Nephron (organoid): ENCODE data around the gene WBP2.

Experiments used
- H3K27ac Mint-ChIP-seq, 3 experiments: 2 replicates each; pipeline ENCODE4 v1.8.0; 2020; ENCODE audit warnings: mixed read lengths in 3 of 3, mild to moderate bottlenecking in 2 of 3, moderate library complexity in 1 of 3
- H3K27me3 Mint-ChIP-seq: 2 replicates; pipeline ENCODE4 v1.8.0; 2021; ENCODE audit warnings: low read depth, mild to moderate bottlenecking, moderate library complexity, mixed read lengths
- H3K36me3 Mint-ChIP-seq: 2 replicates; pipeline ENCODE4 v1.8.0; 2020; ENCODE audit warnings: low read depth, mixed read lengths
- H3K4me1 Mint-ChIP-seq: 2 replicates; pipeline ENCODE4 v1.8.0; 2020; ENCODE audit warnings: mixed read lengths
- H3K4me3 Mint-ChIP-seq, 3 experiments: 2 replicates each; pipeline ENCODE4 v1.8.0; 2020; ENCODE audit warnings: mild to moderate bottlenecking in 3 of 3, mixed read lengths in 3 of 3, moderate library complexity in 2 of 3
- H3K9me3 Mint-ChIP-seq: 2 replicates; pipeline ENCODE4 v1.8.0; 2020; ENCODE audit warnings: mixed read lengths
- TF ChIP-seq, protein P1 (sequence below), 3 experiments: fragments of 200-600 bp; sonication (generic); IDR thresholded peaks; one replicate each; pipeline ENCODE4 v1.5.0; 2021; ENCODE audit warnings: antibody characterized with exemption in 3 of 3; ENCODE audit not compliant: unreplicated experiment in 3 of 3

The WBP2 gene

DNA sequence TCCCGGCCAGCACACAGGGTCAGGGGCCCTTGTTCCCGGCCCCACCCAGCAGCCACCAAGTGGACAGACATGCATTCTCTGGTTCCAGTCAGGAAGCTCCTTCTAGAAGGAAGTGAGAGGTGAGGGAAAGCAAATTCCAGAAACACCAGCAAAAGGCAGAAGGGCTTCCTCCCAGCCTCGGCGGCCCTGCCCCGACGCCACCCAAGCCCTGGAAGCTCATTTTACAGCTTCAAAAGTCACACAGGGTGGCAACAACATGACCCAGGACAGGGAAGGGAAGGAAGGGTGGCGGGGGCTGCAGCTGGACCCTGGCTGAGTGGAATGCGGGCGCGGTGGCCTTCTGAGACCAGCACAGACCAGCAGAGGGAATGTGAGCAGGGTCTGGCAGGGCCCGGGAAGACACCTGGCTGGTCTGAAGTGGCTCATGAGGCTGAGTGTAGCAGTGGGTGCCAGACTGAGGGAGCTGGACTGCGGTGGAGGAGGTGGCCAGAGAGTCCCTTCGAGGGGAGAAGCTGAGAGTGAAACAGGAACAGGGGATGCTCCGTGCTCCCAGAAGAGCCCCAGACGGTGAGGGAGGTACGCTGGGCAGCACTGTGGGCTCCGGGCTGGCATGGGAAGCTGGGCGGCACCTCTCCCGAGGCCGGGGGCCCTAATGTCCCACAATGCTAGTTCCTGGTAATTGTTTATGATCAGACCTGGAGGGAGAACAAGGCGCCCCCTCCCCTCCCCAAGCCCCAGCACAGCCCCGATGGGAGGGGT, 9.0 kb downstream of the WBP2 start:
- Mint-ChIP-seq H3K36me3 (peaks cover 35% of the 10 kb centered on the region), H3K4me3 (no peak overlapping the region), H3K27me3 (no peaks in the 10 kb centered on the region), H3K4me1 (peaks cover 27% of the 10 kb centered on the region), H3K27ac (peak overlapping the region; percentile 61 to 71 (median 69)), H3K9me3 (no peaks in the 10 kb centered on the region)
- TF ChIP-seq, protein P1, sequence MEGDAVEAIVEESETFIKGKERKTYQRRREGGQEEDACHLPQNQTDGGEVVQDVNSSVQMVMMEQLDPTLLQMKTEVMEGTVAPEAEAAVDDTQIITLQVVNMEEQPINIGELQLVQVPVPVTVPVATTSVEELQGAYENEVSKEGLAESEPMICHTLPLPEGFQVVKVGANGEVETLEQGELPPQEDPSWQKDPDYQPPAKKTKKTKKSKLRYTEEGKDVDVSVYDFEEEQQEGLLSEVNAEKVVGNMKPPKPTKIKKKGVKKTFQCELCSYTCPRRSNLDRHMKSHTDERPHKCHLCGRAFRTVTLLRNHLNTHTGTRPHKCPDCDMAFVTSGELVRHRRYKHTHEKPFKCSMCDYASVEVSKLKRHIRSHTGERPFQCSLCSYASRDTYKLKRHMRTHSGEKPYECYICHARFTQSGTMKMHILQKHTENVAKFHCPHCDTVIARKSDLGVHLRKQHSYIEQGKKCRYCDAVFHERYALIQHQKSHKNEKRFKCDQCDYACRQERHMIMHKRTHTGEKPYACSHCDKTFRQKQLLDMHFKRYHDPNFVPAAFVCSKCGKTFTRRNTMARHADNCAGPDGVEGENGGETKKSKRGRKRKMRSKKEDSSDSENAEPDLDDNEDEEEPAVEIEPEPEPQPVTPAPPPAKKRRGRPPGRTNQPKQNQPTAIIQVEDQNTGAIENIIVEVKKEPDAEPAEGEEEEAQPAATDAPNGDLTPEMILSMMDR (IDR thresholded peaks at IDR 0.05; ENCODE audit: unreplicated experiment in 3 of 3) = no peak

DNA sequence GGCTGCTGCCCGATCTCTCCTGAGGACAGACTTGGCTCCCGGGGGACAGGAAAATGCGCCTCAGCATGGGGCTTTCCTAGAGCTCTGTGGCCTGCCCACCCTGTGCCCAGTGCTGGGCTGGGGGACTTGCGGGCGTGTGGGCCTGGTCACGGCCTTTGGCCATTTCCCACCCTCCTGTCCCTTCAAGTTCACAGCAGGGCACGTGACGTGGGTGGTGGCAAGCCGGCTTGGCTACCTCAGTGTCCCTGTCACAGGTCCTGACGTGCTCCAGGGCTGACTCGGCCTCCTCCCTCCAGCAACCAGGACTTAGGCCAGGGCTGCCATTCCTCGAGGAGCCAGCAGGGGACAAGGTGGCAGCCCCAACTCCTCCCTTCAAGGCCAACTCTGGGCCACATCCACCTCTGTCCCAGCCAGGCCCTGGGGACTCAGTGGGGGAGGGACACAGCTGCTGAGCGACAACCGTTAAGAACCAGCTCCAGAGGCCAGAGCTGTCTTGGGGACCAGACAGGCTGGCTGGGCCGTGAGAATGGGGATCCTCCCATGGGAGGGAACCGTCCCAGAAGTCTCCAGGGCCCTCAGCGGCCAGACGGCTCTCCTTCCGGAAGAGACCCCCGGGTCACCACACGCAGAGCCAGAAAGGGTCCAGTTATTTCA, 9.9 kb downstream of the WBP2 start:
- no peaks in the 10 kb centered on the region for H3K9me3 Mint-ChIP-seq
- H3K27ac Mint-ChIP-seq = peak overlapping the region; percentile 69 to 79 (median 71)
- H3K4me1 Mint-ChIP-seq = peaks cover 27% of the 10 kb centered on the region
- H3K27me3 Mint-ChIP-seq = no peaks in the 10 kb centered on the region
- H3K36me3 Mint-ChIP-seq = peaks cover 32% of the 10 kb centered on the region
- TF ChIP-seq, protein P1 (IDR thresholded peaks at IDR 0.05; ENCODE audit: unreplicated experiment in 3 of 3) = peak; percentile 63 to 66 (median 66)
- H3K4me3 Mint-ChIP-seq = no peak overlapping the region

DNA sequence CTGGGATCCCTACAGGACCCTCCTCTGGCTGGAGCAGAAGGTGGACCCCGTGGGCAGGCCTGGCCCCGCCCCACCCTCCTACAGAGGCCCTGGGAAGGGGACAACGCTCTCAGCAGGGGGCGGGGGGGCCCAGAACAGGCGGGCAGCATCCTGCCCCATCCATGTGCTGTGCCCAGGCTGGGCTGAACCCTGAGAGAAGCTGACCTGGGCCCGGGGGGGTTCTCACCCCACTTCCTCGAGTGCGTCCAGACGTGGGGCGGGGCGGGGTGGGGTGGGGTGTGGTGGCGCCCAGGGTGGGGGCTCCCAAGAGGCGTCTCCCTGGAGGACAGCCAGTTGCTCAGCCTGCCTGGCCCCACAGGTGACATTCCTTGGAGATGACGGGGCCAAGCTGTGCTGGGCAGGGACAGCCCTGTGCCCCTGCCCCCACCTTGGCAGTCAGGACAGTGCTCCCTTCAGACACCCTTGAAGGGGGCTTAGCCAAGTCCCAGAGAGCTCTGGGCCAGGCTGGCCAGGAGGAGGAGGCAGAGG, 10.5 kb downstream of the WBP2 start:
- no peaks in the 10 kb centered on the region for H3K9me3 Mint-ChIP-seq
- H3K36me3 Mint-ChIP-seq = peaks cover 28% of the 10 kb centered on the region
- H3K4me3 Mint-ChIP-seq = no peak overlapping the region
- no peak overlapping the region for H3K27ac Mint-ChIP-seq
- H3K27me3 Mint-ChIP-seq = no peaks in the 10 kb centered on the region
- H3K4me1 Mint-ChIP-seq = peaks cover 25% of the 10 kb centered on the region
- TF ChIP-seq, protein P1 (IDR thresholded peaks at IDR 0.05; ENCODE audit: unreplicated experiment in 3 of 3) = no peak

DNA sequence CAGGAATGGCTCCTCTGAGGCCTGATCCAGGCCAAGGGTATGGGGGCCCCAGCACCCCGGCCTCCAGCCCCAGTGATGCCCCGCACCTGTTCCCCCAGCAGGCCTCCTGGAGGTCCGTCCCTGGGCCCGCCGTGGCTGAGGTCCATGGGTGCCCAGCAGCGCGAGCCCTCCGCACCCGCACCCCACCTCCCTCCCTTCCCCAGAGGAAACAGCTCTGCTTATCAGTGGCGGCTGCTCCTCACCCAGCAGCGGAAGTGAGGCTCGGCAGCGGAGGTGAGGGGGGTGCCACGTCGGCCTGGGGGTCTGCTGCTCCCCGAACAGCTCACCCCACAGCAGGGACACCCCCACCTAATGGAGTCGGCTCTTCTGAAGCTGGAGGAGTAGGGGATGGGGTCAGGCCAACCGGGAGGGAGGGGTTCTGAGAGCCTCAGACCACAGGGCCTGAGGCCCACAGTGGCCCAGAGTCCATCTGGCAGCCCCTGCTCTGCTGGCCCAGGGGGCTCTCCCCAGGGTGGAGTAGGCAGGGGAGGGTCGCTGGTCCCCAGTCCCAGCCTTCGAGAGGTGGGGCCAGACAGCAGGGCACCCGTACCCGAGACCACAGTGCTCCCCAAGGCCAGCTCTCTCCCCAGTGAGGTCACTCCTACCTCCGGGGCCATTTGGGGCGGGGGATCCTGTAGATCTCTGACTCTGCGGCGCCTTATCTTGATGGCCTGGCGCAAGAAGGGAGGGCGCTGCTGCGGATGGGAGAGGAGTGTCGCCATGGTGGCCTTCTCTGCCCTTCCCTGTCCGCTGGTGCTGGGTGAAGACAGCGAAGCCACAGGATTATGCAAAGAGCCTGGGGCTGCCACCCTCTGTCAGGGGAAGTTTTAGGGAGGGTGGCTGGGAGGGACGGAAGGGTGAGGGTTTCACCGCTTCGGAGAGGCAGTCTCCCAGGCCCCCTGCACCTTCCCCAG, 11.3 kb downstream of the WBP2 start, which contains the start of gene UNC13D:
Gene UNC13D (minus strand): TSS at position 828 of the 953 bp plus-strand sequence. CDS start 67 bp downstream, at position 761.
- TF ChIP-seq, protein P1 (IDR thresholded peaks at IDR 0.05; ENCODE audit: unreplicated experiment in 3 of 3) = no peak
- Mint-ChIP-seq H3K36me3 (peaks cover 24% of the 10 kb centered on the region), H3K27ac (peak within 1 kb of the TSS in 2 of 3 experiments; percentile 69 to 79), H3K4me3 (no peak within 1 kb of the TSS), H3K27me3 (no peaks in the 10 kb centered on the region), H3K9me3 (no peaks in the 10 kb centered on the region), H3K4me1 (peaks cover 18% of the 10 kb centered on the region)

DNA sequence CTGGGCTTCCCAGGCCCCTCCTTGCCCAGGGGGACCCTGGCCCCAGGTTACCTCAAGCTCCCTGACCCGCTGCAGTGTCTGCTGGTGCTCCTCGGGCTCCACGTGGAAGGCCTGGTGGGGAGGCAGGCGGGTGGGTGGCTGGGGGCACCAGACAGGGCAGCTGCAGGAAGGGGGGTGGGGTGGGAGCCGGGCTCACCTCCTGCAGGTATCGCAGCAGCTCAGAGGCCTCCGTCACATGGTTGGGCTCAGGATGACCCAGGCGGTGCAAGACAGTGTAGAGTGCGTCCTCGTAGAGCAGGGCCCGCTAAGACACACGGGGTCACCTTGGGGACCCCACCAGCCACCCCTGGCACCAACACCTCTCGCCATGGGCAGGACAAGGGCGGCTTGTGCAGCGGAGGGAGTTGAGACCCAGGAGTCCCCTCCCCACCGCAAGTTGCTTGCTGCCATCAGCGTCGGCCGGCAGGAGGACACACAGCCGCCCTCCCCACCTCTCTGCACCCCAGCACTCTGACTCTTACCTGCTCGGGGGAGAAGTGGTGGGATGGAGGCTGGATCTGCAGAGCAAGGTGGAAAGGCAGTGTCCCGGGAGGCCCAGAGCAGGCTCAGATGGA, 12.1 kb downstream of the WBP2 start:
- TF ChIP-seq, protein P1 (IDR thresholded peaks at IDR 0.05; ENCODE audit: unreplicated experiment in 3 of 3) = no peak
- Mint-ChIP-seq H3K27me3 (no peaks in the 10 kb centered on the region), H3K27ac (no peak overlapping the region), H3K36me3 (peaks cover 17% of the 10 kb centered on the region), H3K4me1 (peaks cover 11% of the 10 kb centered on the region), H3K9me3 (no peaks in the 10 kb centered on the region), H3K4me3 (no peak overlapping the region)
